K562 (cell line): Measurements from ENCODE around the gene ANAPC13. TPM values are rescaled to one million over a fixed set of nuclear protein-coding genes. Genes with fewer than 3 reads are reported as not detected.

Experiments
- ATAC-seq: fragments of 200-7000 bp; cut with Tn5 transposase; 3 replicates; pipeline ENCODE4 v1.9.1; 2020; ENCODE audit warnings: moderate library complexity
- BruUV-seq: library from RNA; stranded (reverse); fragments of 400-500 nt; replicated peaks from 2 replicates; lab custom pipeline; 2021; lab: Mats Ljungman, UMichigan
- CTCF ChIA-PET: fragments of 300-600 bp; formaldehyde crosslinking; extraction: SDS; loops from one replicate; lab custom pipeline; 2021; ENCODE audit warnings: low intra/inter-chr PET ratio; lab: Yijun Ruan, JAX
- POLR2A ChIA-PET: fragments of 300-600, 350-650 bp; sonication (Branson Sonifier 250); formaldehyde crosslinking; extraction: SDS; loops from one replicate; lab custom pipeline; 2021; ENCODE audit warnings: antibody characterized with exemption, inconsistent platforms; lab: Yijun Ruan, JAX
- DNase-seq, 4 experiments: peaks; one replicate each; pipeline versions ENCODE4 v3.0.0 to v3.0.0-alpha.2; 2011 to 2018; ENCODE audit warnings: low spot score in 3 of 4, mixed read lengths in 3 of 4; ENCODE audit errors: extremely low read depth in 1 of 4
- FAIRE-seq: peaks from 2 replicates; lab custom pipeline; 2011; peaks lifted over from hg19 to GRCh38; lab: Jason Lieb, UNC
- H2AFZ ChIP-seq: 2 replicates; pipeline ENCODE4 v1.6.0; 2011; ENCODE audit warnings: low read depth, low read length, control low read depth, inconsistent platforms
- H3K27ac ChIP-seq: fragments of 200-600 bp; 3 replicates; pipeline ENCODE4 v1.8.0; 2011; ENCODE audit warnings: low read depth, mild to moderate bottlenecking, control low read depth, inconsistent platforms, low read length, moderate library complexity, mixed read lengths; ENCODE audit errors: extremely low read depth
- H3K27me3 ChIP-seq, 2 experiments: fragments of 300-600 bp in 1 of 2; 2 replicates in 1 of 2; 3 replicates in 1 of 2; pipeline versions ENCODE4 v1.6.0 to v1.8.0; 2011; ENCODE audit warnings: inconsistent platforms in 2 of 2, low read length in 2 of 2, mild to moderate bottlenecking in 1 of 2, mixed read lengths in 1 of 2, moderate library complexity in 1 of 2; ENCODE audit not compliant: control insufficient read depth in 2 of 2, insufficient read depth in 2 of 2
- H3K36me3 ChIP-seq: fragments of 300-600 bp; 3 replicates; pipeline ENCODE4 v1.8.0; 2011; ENCODE audit warnings: mild to moderate bottlenecking, low read length, inconsistent platforms; ENCODE audit not compliant: control insufficient read depth, insufficient read depth
- H3K4me1 ChIP-seq, 2 experiments: fragments of 200-600 bp in 1 of 2; replicated peaks in 1 of 2; 2 replicates in 1 of 2; 3 replicates in 1 of 2; pipeline versions ENCODE4 v1.5.1 to v1.8.0; 2011; ENCODE audit warnings: inconsistent platforms in 2 of 2, low read length in 2 of 2, mild to moderate bottlenecking in 1 of 2, mixed read lengths in 1 of 2, moderate library complexity in 1 of 2; ENCODE audit not compliant: control insufficient read depth in 2 of 2, insufficient read depth in 2 of 2
- H3K4me2 ChIP-seq: 2 replicates; pipeline ENCODE4 v1.6.1; 2011; ENCODE audit warnings: low read length, control low read depth, inconsistent platforms, mixed read lengths; ENCODE audit not compliant: insufficient read depth
- H3K4me3 ChIP-seq: fragments of 200-600 bp; sonication (generic), shearing (Covaris generic); 2 replicates; pipeline ENCODE4 v1.5.1; 2016; ENCODE audit warnings: control low read depth, inconsistent platforms
- H3K79me2 ChIP-seq: fragments of 200-600 bp; 3 replicates; pipeline ENCODE4 v1.8.0; 2011; ENCODE audit warnings: low read length, inconsistent platforms; ENCODE audit not compliant: control insufficient read depth, insufficient read depth
- H3K9ac ChIP-seq, 2 experiments: 2 replicates each; pipeline versions ENCODE4 v1.6.0 to v1.6.1; 2011; ENCODE audit warnings: low read depth in 2 of 2, low read length in 2 of 2, control low read depth in 1 of 2, inconsistent platforms in 1 of 2, mild to moderate bottlenecking in 1 of 2, mixed read lengths in 1 of 2; ENCODE audit not compliant: insufficient read depth in 1 of 2
- H3K9me1 ChIP-seq: one replicate; pipeline ENCODE4 v1.6.0; 2011; ENCODE audit warnings: inconsistent platforms, mild to moderate bottlenecking, low read length, moderate library complexity; ENCODE audit not compliant: control insufficient read depth, insufficient read depth
- H3K9me3 ChIP-seq: replicated peaks from 2 replicates; pipeline ENCODE4 v1.5.1; 2011; ENCODE audit warnings: low read depth, low read length, inconsistent platforms; ENCODE audit not compliant: control insufficient read depth, insufficient read depth
- H4K20me1 ChIP-seq: replicated peaks from 2 replicates; pipeline ENCODE4 v1.6.1; 2011; ENCODE audit warnings: low read length, inconsistent platforms, mixed read lengths; ENCODE audit not compliant: control insufficient read depth, insufficient read depth
- GTF2B ChIP-seq: IDR thresholded peaks from 2 replicates; pipeline ENCODE4 v1.6.1; 2011; ENCODE audit not compliant: insufficient read length; ENCODE audit errors: extremely low read depth
- KLF1 ChIP-seq: fragments of 450-650 bp; IDR thresholded peaks from 2 replicates; pipeline ENCODE4 v1.6.1; 2016; ENCODE audit warnings: missing genetic modification characterization, missing compliant biosample characterization
- LCOR ChIP-seq: sonication (generic); formaldehyde crosslinking; IDR thresholded peaks from 2 replicates; pipeline ENCODE4 v1.8.0; 2022; ENCODE audit warnings: mild to moderate bottlenecking, missing genetic modification reagents
- MCM5 ChIP-seq: fragments of 450-650 bp; IDR thresholded peaks from 2 replicates; pipeline ENCODE4 v1.6.1; 2016; ENCODE audit warnings: low read depth
- NR2F6 ChIP-seq: fragments of 450-650 bp; formaldehyde crosslinking; IDR thresholded peaks from 2 replicates; pipeline ENCODE4 v1.4.0; 2020; ENCODE audit warnings: mild to moderate bottlenecking
- PHB ChIP-seq: fragments of 250-450 bp; sonication (Bioruptor Pico); IDR thresholded peaks from 2 replicates; pipeline ENCODE4 v1.5.0; 2021
- PREB ChIP-seq: sonication (generic); formaldehyde crosslinking; IDR thresholded peaks from 2 replicates; pipeline ENCODE4 v1.8.1; 2023; ENCODE audit warnings: mild to moderate bottlenecking, missing genetic modification reagents
- RUNX1 ChIP-seq: sonication (generic); IDR thresholded peaks from 2 replicates; pipeline ENCODE4 v1.6.1; 2016; ENCODE audit warnings: antibody characterized with exemption, low read depth
- THAP12 ChIP-seq: fragments of 250-450 bp; sonication (Bioruptor Pico); IDR thresholded peaks from 2 replicates; pipeline ENCODE4 v1.9.0; 2021; ENCODE audit warnings: mild to moderate bottlenecking, inconsistent platforms
- USF1 ChIP-seq: sonication (generic); formaldehyde crosslinking; IDR thresholded peaks from 2 replicates; pipeline ENCODE4 v1.9.0; 2022; ENCODE audit warnings: mild to moderate bottlenecking, missing genetic modification reagents
- ZNF23 ChIP-seq: fragments of 250-450 bp; sonication (Bioruptor Pico); IDR thresholded peaks from 2 replicates; pipeline ENCODE4 v1.4.0; 2020; ENCODE audit warnings: mild to moderate bottlenecking
- WGBS: fragments of 100-300 bp; shearing (Covaris generic); methylation state at CpG from one replicate; pipeline ENCODE4 v1.1.6; 2016; ENCODE audit warnings: low coverage, mixed read lengths; ENCODE audit not compliant: insufficient coverage; ENCODE audit errors: missing lambda C conversion rate; 5-methylcytosine and 5-hydroxymethylcytosine counted together
- in situ Hi-C: fragments of 300-500 bp; cut with MboI; formaldehyde crosslinking; loops from 4 replicates; pipeline ENCODE4 v1.15.0; 2018; ENCODE audit warnings: inconsistent platforms, mixed read lengths
- intact Hi-C: fragments of 100-400 bp; cut with micrococcal nuclease; formaldehyde crosslinking; loops from 2 replicates; pipeline ENCODE4 v1.14.2; 2022
- polyA plus RNA-seq, 8 experiments: library from polyadenylated mRNA; depleted of rRNA in 4 of 8; stranded (reverse) in 5 of 8; unstranded in 3 of 8; fragments of >200 nt; fragmentation: Nextera tagmentation in 2 of 8; fragmentation: Illumina TruSeq in 1 of 8; extraction: Ambion mirVana in 2 of 8; extraction: Trizol in 1 of 8; gene quantifications; 2 replicates each; pipeline versions ENCODE4 v1.2.1 to v1.2.3, GENCODE V29; 2011 to 2014; ENCODE audit warnings: inconsistent platforms in 1 of 8, missing spikeins in 1 of 8
- total RNA-seq, 7 experiments: library from RNA; depleted of rRNA in 6 of 7; stranded (reverse); fragments of >200 nt in 6 of 7; fragmentation: Illumina TruSeq in 2 of 7; extraction: Trizol in 2 of 7; gene quantifications; 2 replicates each; pipeline versions ENCODE4 v1.2.1 to v1.2.3, GENCODE V29; 2011 to 2021; ENCODE audit warnings: low replicate concordance in 1 of 7

The ANAPC13 gene
- total and polyA plus RNA-seq, 9 of the 15 experiments (the other 6 are each of a cell fraction or from before 2014, with no cell fraction given), result 48.5 to 238 (median 68.5) TPM

GRCh38 chr3:134449951-134450350 is 35.8 kb downstream of the ANAPC13 start:
- Histone ChIP-seq H3K9me1 (no peaks in the 10 kb centered on the region), H3K4me2 (no peak overlapping the region), H3K9me3 (no peaks in the 10 kb centered on the region), H2AFZ (no peak overlapping the region), H3K79me2 (no peaks in the 10 kb centered on the region), H3K9ac (no peak overlapping the region), H4K20me1 (no peaks in the 10 kb centered on the region), H3K4me1 (no peaks in the 10 kb centered on the region), H3K27me3 (peaks cover 0 to 27% of the 10 kb centered on the region in 2 experiments; a peak in 2 of 5 replicates), H3K4me3 (no peak overlapping the region), H3K27ac (no peak overlapping the region), H3K36me3 (no peaks in the 10 kb centered on the region)
- BruUV-seq, result no TSS peak
- WGBS, result 0% methylated on average over 3 of the region's 3 CpGs
- DNase-seq (no peak), FAIRE-seq (no peak), ATAC-seq (no peak)
- in situ Hi-C loops, result no loop called here
- CTCF ChIA-PET, result no interaction called here
- POLR2A ChIA-PET, result interaction anchor here (0.6 kb wide), 1 partner anchor 1056 kb away, joined by 3 read pairs; no protein-coding TSS in a partner anchor
- intact Hi-C loops, result no loop called here
- no peak for TF ChIP-seq MCM5
- TF ChIP-seq KLF1 (tag), result no peak
- no peak for TF ChIP-seq USF1 (CRISPR knock-in tag)
- TF ChIP-seq LCOR, result no peak
- TF ChIP-seq PHB (CRISPR knock-in tag), result no peak
- TF ChIP-seq PREB (CRISPR knock-in tag), result no peak
- TF ChIP-seq GTF2B, result no peak
- no peak for TF ChIP-seq RUNX1
- no peak for TF ChIP-seq NR2F6 (CRISPR knock-in tag)
- no peak for TF ChIP-seq THAP12 (CRISPR knock-in tag)
- no peak for TF ChIP-seq ZNF23 (CRISPR knock-in tag)
